HG03565 (cell line): ENCODE measurements around the gene ELFN1.

Experiments
- ATAC-seq: cut with Tn5 transposase; IDR thresholded peaks from one replicate; pipeline ENCODE4 v1.9.1; 2021; ENCODE audit warnings: mild to moderate bottlenecking, moderate library complexity; ENCODE audit not compliant: unreplicated experiment

ELFN1 gene

DNA sequence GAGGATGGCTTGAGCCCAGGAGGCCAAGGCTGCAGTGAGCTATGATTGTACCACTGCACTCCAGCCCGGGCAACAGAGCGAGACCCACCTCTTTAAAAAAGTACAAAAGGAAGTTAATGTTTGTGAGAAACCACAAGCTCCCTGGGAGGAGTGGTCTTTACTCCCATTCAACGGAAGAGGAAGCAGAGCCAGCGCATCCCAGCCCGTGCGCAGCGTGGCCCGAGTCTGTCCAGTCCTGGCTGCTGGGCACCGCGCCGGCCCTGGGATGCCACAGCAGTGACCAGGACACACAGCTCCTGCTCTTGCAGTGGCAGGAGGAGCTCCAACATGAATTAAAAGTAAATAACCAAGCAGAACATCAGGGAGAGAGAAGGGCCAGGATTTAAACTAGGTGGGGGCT, 68.4 kb downstream of the ELFN1 start:
- ATAC-seq, result no peak

DNA sequence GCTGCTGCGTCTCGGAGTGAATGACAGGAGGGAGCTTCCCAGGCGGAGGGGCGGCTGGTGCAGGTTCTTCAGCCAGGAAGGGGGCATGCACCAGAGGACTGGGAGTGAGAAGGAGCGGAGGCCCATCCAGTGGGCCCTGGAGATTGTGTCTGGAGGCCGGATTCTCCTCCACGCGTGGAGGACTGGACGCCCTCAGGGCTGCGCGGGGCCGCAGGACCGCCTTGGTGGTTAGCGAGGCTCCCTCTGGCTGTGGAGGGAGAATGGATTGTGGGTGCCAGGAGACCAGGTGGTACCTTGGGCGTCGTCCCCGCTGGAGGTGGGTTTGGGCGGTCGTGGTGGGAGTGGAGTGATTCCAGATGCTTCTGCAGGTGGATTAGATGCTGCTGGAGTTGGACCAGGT, 68.9 kb downstream of the ELFN1 start:
- no peak for ATAC-seq

DNA sequence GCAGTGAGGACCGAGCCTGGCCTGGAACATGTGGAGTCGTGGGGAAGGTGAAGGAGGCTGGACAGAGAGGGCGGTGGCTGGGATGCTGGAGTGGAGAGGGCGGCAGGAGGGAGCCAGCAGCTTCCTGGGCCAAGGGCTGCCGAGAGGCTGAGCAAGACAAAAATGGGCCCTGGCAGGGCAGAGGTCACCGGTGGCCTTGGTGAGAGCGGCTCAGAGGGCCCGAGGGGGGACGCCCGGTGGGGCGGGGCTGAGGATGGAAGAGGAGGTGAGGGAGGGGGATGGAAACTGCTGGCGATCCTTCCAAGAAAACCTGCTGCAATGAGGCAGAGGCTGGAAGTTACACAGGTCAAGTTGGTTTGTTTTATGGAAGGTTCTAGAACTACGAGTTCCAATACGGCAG, 69.5 kb downstream of the ELFN1 start:
- ATAC-seq, result no peak

DNA sequence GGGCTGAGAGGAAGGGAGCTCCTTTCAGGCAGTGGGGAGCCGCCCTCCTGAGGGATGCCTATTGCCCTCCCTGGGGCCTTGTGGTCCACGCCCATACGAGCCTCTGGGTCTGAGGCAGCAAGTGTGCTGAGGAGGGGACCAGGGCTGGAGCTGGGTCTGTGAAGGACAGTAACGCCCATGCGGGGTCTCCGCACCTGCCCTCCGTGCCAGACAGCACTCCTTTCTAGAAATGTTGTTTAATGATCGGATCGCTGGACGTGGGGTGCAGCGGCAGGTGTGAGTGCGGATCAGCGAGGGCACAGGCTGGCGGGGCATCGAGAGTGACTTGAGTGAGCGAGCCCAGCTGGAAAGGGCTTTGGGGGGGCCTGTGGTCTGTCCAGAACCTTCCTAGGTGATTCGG, 70.1 kb downstream of the ELFN1 start:
- ATAC-seq, result no peak

DNA sequence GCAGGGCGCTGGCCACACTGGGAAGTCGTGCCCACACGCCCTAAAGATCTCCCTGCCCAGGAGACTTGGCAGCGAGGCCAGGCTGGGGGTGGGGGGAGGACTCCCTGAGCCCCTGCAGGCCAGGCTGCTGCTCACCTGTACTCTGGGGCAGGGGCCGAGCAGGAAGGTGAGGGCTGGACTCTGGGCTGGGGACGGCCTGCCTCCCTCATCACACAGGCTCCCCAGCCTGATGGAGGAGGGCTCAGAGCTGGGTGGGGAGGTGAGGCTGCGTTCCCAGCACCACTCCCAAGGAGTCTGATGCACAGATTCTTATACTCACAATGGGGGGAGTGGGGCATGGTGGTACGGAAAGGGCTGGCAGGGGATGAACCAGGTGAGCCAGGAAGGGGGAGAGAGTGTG, 71.2 kb downstream of the ELFN1 start:
- no peak for ATAC-seq

DNA sequence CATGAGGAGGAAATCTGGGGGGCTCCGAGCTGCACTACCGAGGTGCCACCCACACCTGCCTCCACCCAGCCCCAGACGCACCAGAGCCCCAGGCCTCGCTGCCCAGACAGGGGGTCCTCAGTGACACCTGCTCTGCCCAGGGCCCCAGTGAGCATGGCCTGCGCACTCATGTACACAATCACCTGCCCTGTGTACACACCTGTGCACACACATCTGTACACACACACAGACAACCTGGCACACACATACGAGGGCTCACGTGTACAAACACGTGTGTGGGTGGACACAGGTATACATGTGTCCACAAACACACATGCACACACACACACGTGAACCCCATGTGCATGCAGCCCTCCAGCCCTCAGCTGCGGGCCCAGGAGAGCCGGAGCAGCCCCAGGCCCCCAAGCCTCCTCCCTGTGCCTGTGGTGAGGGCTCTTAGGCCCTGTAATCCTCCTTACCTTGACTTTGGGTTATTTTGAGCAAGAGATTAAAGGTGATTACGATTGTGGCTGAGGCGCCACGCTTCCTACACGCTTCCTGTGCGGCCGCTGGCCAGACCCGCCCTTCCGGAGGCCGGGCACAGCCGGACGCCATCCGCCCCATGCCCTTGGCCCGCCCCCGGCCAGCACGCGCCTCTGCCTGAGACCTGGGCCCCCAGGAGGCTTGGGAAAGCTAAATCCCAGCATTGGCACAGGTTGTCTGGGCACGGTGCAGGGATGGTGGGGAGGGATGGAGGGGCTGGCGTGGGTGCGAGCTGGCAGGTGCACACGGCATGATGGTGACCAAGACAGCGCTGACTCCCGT, 71.9 kb downstream of the ELFN1 start:
- ATAC-seq, result no peak

DNA sequence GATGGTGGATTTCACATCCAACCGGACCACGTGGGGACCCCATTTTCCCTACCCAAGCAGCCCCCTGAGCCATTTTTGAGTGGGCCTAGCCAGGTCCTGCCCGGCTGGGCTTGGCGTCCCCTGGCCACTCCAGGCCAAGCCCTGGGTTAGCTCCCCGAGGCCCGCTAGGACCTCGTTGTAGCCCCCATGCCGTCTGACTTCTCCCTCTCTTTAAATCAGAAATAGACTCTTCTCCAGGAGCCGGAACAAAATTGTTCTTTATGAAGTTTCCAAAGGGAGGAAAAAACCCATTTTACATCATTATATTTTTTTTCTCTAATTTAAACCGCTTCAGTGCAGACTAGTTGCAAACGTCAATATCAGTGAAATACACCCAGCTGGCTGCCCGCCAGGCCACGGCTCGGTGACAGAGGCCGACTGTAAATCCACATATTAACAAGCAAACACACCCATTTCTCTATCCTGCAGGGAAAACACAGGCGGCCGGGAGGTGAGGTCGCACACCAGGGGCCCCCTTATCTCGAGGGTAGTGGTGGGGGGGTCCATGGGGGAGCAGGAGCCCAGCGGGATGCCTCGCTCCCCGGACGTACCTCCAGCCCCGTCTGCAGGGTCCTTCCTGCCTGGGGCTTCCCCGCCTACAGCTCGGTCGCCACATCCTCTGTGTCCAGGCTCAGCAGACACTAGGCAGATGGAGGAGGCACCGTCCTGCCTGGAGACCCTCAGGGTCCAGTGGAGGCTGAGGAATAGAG, 72.7 kb downstream of the ELFN1 start:
- no peak for ATAC-seq

DNA sequence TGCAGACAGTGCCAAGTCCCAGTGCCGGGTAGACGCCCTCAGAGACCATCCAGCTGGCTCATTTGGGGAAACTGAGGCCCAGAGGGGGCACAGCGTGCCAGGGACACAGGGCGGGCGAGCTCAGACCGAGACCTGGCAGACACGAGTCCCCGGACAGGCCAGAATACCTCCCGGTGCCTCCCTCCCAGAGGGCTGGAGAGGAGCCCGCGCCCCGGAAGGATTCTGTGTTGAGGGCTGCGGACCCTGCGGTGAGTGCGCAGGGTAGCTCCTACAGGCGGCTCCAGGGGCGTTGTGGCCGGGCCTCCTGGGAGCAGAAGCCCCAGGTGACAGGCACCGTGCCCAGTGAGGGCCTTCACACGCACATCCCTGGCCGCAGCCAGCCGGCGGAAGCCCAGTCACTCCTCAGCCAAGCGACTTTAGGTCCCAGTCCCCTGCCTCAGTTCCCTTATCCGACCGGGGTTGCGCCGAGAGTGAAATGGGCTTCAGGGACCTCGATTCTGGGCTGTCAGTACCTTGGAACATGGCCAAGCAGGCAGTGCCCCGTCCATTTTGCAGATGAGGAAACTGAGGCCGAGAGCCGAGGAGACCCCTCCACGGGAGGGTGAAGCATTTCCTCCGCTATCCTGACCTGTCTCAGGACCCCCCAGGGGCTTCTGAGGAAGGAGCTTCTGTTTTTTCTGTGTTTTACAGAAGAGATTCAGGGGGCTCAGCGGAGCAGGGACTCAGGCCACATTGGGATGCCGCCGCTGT, 73.6 kb downstream of the ELFN1 start:
- ATAC-seq, result no peak

DNA sequence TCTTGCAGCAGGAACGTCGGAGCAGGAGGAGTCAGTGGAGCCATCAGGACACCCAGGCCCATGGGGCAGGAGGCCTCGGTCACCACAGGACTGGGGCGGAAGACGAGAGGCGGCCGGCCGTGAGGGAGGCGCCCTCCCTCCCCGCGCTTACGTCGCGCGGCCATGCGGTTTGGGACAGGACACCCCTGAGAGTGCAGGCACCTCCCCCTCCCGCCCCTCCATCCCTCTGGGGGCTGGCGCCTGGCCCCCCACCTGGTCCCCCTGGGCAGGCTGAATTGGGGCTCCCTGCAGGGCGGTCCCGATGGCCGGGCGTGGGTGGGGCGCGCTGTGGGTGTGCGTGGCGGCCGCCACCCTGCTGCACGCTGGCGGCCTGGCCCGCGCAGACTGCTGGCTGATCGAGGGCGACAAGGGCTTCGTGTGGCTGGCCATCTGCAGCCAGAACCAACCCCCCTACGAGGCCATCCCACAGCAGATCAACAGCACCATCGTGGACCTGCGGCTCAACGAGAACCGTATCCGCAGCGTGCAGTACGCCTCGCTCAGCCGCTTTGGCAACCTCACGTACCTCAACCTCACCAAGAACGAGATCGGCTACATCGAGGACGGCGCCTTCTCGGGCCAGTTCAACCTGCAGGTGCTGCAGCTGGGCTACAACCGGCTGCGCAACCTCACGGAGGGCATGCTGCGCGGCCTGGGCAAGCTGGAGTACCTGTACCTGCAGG, 74.4 kb downstream of the ELFN1 start:
- ATAC-seq, result no peak

DNA sequence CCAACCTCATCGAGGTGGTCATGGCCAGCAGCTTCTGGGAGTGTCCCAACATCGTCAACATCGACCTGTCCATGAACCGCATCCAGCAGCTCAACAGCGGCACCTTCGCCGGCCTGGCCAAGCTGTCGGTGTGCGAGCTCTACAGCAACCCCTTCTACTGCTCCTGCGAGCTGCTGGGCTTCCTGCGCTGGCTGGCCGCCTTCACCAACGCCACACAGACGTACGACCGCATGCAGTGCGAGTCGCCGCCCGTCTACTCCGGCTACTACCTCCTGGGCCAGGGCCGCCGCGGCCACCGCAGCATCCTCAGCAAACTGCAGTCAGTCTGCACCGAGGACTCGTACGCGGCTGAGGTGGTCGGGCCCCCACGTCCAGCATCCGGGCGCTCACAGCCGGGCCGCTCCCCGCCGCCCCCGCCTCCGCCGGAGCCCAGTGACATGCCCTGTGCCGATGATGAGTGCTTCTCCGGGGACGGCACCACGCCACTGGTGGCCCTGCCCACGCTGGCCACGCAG, 75.0 kb downstream of the ELFN1 start:
- ATAC-seq, result no peak

DNA sequence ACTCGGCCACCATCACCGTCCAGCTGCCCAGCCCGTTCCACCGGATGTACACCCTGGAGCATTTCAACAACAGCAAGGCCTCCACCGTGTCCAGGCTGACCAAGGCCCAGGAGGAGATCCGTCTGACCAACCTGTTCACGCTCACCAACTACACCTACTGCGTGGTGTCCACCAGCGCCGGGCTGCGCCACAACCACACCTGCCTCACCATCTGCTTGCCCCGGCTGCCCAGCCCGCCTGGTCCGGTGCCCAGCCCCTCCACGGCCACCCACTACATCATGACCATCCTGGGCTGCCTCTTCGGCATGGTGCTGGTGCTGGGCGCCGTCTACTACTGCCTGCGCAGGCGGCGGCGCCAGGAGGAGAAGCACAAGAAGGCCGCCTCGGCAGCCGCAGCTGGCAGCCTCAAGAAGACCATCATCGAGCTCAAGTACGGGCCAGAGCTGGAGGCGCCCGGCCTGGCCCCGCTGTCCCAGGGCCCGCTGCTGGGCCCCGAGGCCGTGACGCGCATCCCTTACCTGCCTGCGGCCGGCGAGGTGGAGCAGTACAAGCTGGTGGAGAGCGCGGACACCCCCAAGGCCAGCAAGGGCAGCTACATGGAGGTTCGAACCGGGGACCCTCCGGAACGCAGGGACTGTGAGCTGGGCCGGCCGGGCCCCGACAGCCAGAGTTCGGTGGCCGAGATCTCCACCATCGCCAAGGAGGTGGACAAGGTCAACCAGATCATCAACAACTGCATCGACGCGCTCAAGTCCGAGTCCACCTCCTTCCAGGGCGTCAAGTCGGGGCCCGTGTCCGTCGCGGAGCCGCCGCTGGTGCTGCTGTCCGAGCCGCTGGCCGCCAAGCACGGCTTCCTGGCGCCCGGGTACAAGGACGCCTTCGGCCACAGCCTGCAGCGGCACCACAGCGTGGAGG, 75.8 kb downstream of the ELFN1 start:
- no peak for ATAC-seq

DNA sequence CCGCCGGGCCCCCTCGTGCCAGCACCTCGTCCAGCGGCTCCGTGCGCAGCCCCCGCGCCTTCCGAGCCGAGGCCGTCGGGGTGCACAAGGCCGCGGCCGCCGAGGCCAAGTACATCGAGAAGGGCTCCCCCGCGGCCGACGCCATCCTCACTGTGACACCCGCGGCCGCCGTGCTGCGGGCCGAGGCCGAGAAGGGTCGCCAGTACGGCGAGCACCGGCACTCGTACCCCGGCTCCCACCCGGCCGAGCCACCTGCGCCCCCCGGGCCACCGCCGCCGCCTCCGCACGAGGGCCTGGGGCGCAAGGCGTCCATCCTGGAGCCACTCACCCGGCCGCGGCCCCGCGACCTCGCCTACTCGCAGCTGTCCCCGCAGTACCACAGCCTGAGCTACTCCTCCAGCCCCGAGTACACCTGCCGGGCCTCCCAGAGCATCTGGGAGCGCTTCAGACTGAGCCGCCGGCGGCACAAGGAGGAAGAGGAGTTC, 76.5 kb downstream of the ELFN1 start:
- no peak for ATAC-seq

DNA sequence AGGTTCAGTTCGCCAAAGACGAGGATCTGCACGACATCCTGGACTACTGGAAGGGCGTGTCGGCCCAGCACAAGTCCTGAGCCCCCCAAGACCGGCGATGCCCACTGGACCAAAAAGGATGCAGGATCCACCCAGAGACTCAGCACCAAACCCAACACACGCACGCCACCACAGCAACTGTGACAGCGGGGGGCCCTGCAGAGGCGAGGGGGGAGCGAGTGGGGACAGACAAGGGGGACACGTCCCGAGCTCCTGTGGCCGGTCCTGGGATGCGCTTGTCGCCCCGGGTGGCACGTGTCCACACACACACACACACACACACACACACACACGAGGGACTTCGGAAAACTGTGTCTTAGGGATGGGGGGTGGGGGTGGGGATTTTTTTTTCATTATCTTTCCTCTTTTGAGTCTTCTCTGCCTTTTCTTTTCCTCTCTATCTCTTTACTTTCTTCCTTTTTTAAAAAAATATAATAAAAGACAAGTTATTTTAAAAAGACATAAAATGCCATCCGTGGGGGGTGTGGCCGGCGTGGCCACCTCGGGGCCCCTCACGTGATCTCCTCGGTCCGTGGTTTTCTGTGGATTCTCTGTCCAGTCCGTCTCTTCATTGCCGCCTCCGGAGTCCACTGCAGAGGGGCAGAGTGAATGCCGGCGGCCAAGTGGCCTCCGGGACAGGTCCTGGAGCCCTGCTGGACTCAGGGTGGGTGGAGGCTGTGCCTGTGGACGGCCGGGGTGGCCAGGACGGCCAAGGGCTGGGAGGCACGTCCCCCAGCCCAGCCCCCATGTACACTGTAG, 77.1 kb downstream of the ELFN1 start:
- ATAC-seq, result no peak

DNA sequence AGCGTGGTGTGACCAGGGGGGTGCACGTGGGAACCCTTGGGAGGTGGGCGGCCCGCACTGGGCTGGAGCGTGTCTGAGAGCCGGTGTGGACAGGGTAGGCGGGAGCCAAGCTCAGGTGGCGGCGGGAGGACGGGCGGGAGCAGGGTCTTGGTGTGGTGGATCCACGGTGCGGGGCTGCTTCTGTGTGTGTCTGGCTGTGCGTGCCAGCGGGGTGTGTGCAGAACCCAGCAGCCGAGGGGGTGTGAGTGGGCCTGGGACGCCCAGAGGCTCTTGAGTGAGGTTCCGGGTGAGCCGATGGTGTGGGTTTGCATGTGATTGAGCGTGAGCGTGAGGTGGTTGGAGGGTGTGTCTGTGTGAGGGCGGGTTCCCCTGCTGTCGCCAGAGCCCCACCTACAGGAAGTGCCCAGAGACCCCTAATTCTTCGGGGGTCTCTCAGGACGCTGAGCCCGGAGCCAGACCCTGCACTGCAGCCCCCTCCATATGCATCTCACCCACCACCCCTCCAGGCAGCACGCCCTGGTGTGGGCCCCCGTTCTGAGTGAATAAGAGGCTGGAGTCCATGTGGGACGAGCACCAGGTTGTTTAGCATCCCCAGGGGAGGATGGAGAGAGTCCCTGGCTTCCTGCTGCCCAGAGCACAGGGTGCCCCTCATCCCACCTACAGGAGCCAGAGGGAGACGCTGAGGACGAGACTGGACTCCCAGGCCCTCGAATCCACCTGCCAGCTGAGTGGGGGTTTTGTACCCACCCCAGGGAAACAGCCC, 78.2 kb downstream of the ELFN1 start:
- ATAC-seq, result no peak

DNA sequence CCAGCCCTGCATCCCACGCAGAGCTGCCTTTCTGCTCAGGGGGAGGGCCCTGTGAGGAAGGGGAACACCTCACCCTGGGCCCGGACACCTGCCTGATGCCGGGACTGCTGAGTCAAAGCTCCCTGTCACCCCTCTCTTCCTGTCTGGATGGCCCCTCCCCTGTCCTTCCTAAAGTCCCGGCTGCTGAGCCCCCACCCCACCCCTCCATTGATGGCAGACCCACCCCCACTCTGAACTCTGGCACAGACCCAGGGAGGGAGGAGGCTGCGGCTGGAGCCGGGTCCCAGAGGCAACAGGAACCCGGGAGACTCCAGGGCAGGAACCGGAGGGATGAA, 78.7 kb downstream of the ELFN1 start:
- no peak for ATAC-seq

DNA sequence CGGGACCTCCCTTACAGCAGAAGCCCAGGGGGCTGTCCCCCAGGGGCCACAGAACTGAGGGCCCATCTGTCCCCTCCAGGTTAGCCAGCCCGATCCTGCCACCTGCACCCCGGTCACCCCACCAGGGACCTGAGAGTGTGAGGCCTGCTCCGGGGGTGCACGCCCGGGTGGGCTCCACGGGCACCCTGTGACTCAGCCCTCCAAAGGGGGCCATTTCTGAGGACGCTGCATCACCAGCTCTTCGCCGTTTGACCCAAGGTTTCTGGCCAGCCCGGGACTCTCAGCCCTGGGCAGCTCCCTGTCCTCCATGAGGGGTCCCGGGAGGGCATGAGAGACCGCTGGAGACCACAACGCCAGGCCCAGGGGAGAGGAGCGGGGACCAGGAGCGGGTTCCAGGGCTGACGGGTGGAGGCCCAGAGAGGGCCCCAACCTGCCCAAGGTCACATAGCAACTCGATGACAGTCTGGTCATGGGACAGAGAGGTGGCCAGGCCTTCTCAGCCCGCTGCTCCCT, 79.3 kb downstream of the ELFN1 start:
- ATAC-seq, result no peak

DNA sequence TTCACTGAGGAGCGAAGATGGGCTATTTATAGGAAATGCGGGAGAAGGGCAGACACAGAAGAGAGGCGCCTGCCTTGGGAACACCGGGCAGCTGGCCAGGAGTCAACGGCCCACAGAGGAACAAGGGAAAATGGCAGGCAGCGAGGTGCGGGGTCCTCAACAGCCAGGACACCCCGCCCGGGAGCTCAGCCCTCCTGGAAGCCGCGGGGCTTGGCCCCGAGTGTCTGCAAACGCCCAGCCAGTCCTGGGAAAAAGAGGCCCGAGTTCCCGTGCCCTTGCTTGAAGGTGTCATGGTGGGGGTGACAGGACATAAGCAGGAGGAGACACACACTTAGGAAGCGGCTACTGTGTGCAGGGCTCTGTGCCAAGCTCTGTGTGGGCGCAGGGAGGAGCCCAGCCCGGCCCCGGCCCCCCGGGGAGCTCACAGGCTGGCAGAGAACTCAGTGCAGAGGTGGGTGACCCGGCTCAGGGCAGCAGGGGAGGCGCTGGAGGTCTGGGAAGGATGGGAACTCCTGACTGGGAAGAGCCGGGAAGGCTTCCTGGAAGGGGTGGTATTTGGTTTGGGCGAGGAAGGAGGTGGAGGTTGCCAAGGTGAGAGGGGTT, 79.9 kb downstream of the ELFN1 start:
- no peak for ATAC-seq
